Osteoblast (primary cell): ENCODE measurements around the gene NIT2. TPM values are rescaled to one million over a fixed set of nuclear protein-coding genes. Genes with fewer than 3 reads are reported as not detected.

ENCODE experiments used
- DNase-seq: peaks from one replicate; pipeline ENCODE4 v3.0.0; 2011; ENCODE audit warnings: low spot score, mixed read lengths; ENCODE audit not compliant: insufficient read length; ENCODE audit errors: missing footprints
- H2AFZ ChIP-seq: 2 replicates; pipeline ENCODE4 v1.6.0; 2011; ENCODE audit warnings: mild to moderate bottlenecking, low read length
- H3K27ac ChIP-seq: 2 replicates; pipeline ENCODE4 v1.5.1; 2011; ENCODE audit warnings: mild to moderate bottlenecking, low read depth, low read length, moderate library complexity
- H3K27me3 ChIP-seq: 2 replicates; pipeline ENCODE4 v1.6.0; 2012; ENCODE audit warnings: mild to moderate bottlenecking, control low read depth, inconsistent platforms, low read length, moderate library complexity; ENCODE audit not compliant: insufficient read depth
- H3K36me3 ChIP-seq: 2 replicates; pipeline ENCODE4 v1.5.1; 2011; ENCODE audit warnings: mild to moderate bottlenecking, low read length, control low read depth, moderate library complexity; ENCODE audit not compliant: insufficient read depth
- H3K4me1 ChIP-seq: 2 replicates; pipeline ENCODE4 v1.5.1; 2011; ENCODE audit warnings: mild to moderate bottlenecking, low read length, control low read depth, moderate library complexity; ENCODE audit not compliant: insufficient read depth
- H3K4me2 ChIP-seq: 2 replicates; pipeline ENCODE4 v1.6.0; 2011; ENCODE audit warnings: mild to moderate bottlenecking, low read length; ENCODE audit not compliant: insufficient read depth
- H3K4me3 ChIP-seq: fragments of 200-600 bp; sonication (generic); 3 replicates; pipeline ENCODE4 v1.5.1; 2012; ENCODE audit warnings: mild to moderate bottlenecking, low read length, inconsistent platforms; ENCODE audit not compliant: insufficient read depth
- H3K79me2 ChIP-seq: 2 replicates; pipeline ENCODE4 v1.6.0; 2012; ENCODE audit warnings: mild to moderate bottlenecking, low read length, control low read depth, inconsistent platforms; ENCODE audit not compliant: insufficient read depth
- H3K9me3 ChIP-seq: 2 replicates; pipeline ENCODE4 v1.5.1; 2011; ENCODE audit warnings: low read depth, low read length, control low read depth
- H4K20me1 ChIP-seq: 2 replicates; pipeline ENCODE4 v1.6.0; 2012; ENCODE audit warnings: mild to moderate bottlenecking, low read length, control low read depth; ENCODE audit not compliant: insufficient read depth
- total RNA-seq: library from RNA; depleted of rRNA; stranded (reverse); fragments of >200 nt; gene quantifications from 2 replicates; pipeline ENCODE4 v1.2.3, GENCODE V29; 2012
- TF ChIP-seq, protein P1 (sequence below): IDR thresholded peaks from 2 replicates; pipeline ENCODE4 v1.5.1; 2011; ENCODE audit warnings: mild to moderate bottlenecking, low read depth, low read length, moderate library complexity; ENCODE audit errors: extremely low read depth

The NIT2 gene
- total RNA-seq, 1 donor: 18.1 TPM

DNA sequence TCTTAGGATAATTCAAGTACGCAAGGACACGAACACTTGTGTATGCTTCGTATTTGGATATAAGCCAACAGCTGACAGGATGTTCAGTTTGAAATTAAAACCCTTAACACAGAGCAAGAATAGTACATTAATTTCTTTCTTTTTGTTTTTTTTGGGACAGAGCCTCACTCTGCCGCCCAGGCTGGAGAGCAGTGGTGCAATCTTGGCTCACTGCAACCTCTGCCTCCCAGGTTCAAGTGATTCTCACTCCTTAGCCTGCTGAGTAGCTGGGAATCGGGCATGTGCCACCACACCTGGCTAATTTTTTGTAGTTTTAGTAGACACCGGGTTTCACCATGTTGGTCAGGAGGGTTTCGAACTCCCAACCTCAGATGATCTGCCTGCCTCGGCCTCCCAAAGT, 33.9 kb downstream of the NIT2 start:
- TF ChIP-seq, protein P1, sequence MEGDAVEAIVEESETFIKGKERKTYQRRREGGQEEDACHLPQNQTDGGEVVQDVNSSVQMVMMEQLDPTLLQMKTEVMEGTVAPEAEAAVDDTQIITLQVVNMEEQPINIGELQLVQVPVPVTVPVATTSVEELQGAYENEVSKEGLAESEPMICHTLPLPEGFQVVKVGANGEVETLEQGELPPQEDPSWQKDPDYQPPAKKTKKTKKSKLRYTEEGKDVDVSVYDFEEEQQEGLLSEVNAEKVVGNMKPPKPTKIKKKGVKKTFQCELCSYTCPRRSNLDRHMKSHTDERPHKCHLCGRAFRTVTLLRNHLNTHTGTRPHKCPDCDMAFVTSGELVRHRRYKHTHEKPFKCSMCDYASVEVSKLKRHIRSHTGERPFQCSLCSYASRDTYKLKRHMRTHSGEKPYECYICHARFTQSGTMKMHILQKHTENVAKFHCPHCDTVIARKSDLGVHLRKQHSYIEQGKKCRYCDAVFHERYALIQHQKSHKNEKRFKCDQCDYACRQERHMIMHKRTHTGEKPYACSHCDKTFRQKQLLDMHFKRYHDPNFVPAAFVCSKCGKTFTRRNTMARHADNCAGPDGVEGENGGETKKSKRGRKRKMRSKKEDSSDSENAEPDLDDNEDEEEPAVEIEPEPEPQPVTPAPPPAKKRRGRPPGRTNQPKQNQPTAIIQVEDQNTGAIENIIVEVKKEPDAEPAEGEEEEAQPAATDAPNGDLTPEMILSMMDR: no peak
- H3K27ac ChIP-seq: no peak overlapping the region
- no peaks in the 10 kb centered on the region for H3K9me3 ChIP-seq
- no peak overlapping the region for H3K4me2 ChIP-seq
- H2AFZ ChIP-seq: no peak overlapping the region
- H4K20me1 ChIP-seq: no peaks in the 10 kb centered on the region
- no peak for DNase-seq
- no peak overlapping the region for H3K4me3 ChIP-seq
- no peaks in the 10 kb centered on the region for H3K27me3 ChIP-seq
- no peaks in the 10 kb centered on the region for H3K4me1 ChIP-seq
- H3K36me3 ChIP-seq: peaks cover 75% of the 10 kb centered on the region
- no peaks in the 10 kb centered on the region for H3K79me2 ChIP-seq

DNA sequence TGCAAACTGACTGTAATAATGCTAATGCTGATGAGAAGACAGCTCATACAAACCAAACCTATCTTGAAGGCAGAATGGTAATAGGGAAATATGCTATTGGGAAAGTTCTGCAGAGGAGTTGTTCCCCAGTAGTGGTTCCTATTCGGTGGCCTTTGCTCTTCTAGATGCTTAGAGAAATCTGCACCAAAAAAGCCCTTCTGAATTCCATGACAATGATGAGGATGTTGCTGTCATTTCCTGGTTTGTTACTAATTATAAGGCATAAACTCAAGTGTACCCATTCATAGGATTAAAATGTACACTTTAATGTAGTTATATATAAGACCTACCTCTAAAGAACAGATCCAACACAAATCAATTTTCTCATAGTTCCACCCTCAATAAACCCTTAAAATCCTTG, 36.2 kb downstream of the NIT2 start:
- peaks cover 63% of the 10 kb centered on the region for H3K36me3 ChIP-seq
- H2AFZ ChIP-seq: no peak overlapping the region
- no peak overlapping the region for H3K4me2 ChIP-seq
- H4K20me1 ChIP-seq: no peaks in the 10 kb centered on the region
- TF ChIP-seq, protein P1: no peak
- H3K4me1 ChIP-seq: no peaks in the 10 kb centered on the region
- H3K4me3 ChIP-seq: no peak overlapping the region
- H3K79me2 ChIP-seq: peaks cover 9% of the 10 kb centered on the region
- H3K27me3 ChIP-seq: no peaks in the 10 kb centered on the region
- H3K9me3 ChIP-seq: no peaks in the 10 kb centered on the region
- H3K27ac ChIP-seq: no peak overlapping the region
- DNase-seq: no peak

DNA sequence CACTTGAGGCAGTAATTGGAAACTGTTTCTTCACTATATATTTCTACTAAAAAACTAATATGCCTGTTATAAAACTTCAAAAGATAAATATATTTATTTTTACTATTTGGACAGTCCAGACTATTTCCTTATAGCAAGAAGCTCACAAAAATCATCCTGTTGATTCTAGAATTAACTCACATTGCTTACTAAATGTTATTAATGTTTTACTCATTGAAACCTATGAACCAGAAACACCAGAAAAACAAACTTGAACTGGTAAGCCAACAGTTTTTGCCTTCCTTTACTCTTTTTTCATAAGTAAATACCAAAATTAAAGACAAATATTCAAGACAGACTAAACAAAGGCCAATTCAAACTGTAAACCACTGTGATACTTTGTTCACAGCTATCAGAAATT, 40.0 kb downstream of the NIT2 start:
- Histone ChIP-seq H3K4me2 (no peak overlapping the region), H3K36me3 (peaks cover 62% of the 10 kb centered on the region), H3K27me3 (no peaks in the 10 kb centered on the region), H4K20me1 (no peaks in the 10 kb centered on the region), H2AFZ (no peak overlapping the region), H3K79me2 (peaks cover 18% of the 10 kb centered on the region), H3K4me3 (no peak overlapping the region), H3K27ac (no peak overlapping the region), H3K9me3 (no peaks in the 10 kb centered on the region), H3K4me1 (no peaks in the 10 kb centered on the region)
- DNase-seq: no peak
- TF ChIP-seq, protein P1: no peak

DNA sequence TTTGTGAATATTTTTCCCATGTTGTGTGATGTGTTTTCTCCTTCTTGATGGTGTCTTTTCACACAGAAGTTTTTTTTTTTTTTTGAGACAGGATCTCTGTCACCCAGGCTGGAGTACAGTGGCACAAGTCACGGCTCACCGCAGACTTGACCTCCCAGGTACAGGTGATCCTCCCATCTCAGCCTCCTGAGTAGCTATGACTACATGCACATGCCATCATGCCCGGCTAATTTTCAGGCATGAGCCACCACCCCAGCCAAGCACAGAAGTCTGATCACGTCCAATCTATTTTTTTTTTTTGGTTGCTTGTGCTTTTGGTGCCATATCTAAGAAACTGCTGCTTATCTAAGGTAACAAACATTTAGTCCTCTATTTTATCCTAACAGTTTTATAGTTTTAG, 41.7 kb downstream of the NIT2 start:
- no peaks in the 10 kb centered on the region for H3K4me1 ChIP-seq
- no peak for DNase-seq
- H3K9me3 ChIP-seq: no peaks in the 10 kb centered on the region
- no peak overlapping the region for H2AFZ ChIP-seq
- no peak overlapping the region for H3K4me2 ChIP-seq
- H3K36me3 ChIP-seq: peaks cover 66% of the 10 kb centered on the region
- H3K27ac ChIP-seq: no peak overlapping the region
- H3K27me3 ChIP-seq: no peaks in the 10 kb centered on the region
- TF ChIP-seq, protein P1: no peak
- peaks cover 18% of the 10 kb centered on the region for H3K79me2 ChIP-seq
- H3K4me3 ChIP-seq: no peak overlapping the region
- H4K20me1 ChIP-seq: no peaks in the 10 kb centered on the region
